Kidney (tissue), 22 donors: Measurements from ENCODE around the gene TTR. TPM values are rescaled to one million over a fixed set of nuclear protein-coding genes. Genes with fewer than 3 reads are reported as not detected.

ENCODE experiments used
- DNase-seq, 5 donors: peaks; one replicate each; pipeline ENCODE4 v3.0.0-alpha.2; 2013 to 2020
- FAIRE-seq: peaks from 2 replicates; lab custom pipeline; 2012; peaks lifted over from hg19 to GRCh38; lab: Jason Lieb, UNC
- H3K27ac ChIP-seq, 2 donors: one replicate each; pipeline ENCODE4 v1.7.0; 2013; ENCODE audit warnings: low read depth in 2 of 2, low read length in 2 of 2, inconsistent platforms in 1 of 2
- H3K27me3 ChIP-seq: one replicate; pipeline ENCODE4 v1.7.1; 2013; ENCODE audit warnings: low read length, inconsistent platforms; ENCODE audit not compliant: control insufficient read depth, insufficient read depth
- H3K36me3 ChIP-seq, 3 donors: one replicate each; pipeline versions ENCODE4 v1.7.0 to v1.7.1; 2013; ENCODE audit warnings: low read length in 3 of 3, control low read depth in 1 of 3, inconsistent platforms in 1 of 3; ENCODE audit not compliant: insufficient read depth in 3 of 3, control insufficient read depth in 2 of 3
- H3K4me1 ChIP-seq, 3 donors: one replicate each; pipeline versions ENCODE4 v1.7.0 to v1.7.1; 2013; ENCODE audit warnings: low read length in 3 of 3, inconsistent platforms in 1 of 3, low read depth in 1 of 3; ENCODE audit not compliant: control insufficient read depth in 2 of 3, insufficient read depth in 2 of 3
- H3K4me3 ChIP-seq, 3 donors: one replicate each; pipeline versions ENCODE4 v1.7.0 to v1.8.1; 2013; ENCODE audit warnings: low read length in 3 of 3, control low read depth in 1 of 3, inconsistent platforms in 1 of 3
- H3K9ac ChIP-seq, 3 donors: one replicate each; pipeline versions ENCODE4 v1.7.0 to v1.7.1; 2013; ENCODE audit warnings: low read length in 3 of 3, control low read depth in 1 of 3, inconsistent platforms in 1 of 3
- H3K9me3 ChIP-seq, 3 donors: one replicate each; pipeline versions ENCODE4 v1.7.0 to v1.7.1; 2013; ENCODE audit warnings: low read length in 3 of 3, control low read depth in 1 of 3, inconsistent platforms in 1 of 3; ENCODE audit not compliant: control insufficient read depth in 2 of 3, insufficient read depth in 1 of 3
- intact Hi-C: fragments of 100-400 bp; cut with DNase I; formaldehyde crosslinking; loops from one replicate; pipeline ENCODE4 v1.11.1; 2022
- long read RNA-seq, 10 donors: library from polyadenylated mRNA in 1 of 10; unstranded in 1 of 10; transcript quantifications; one replicate each; pipeline ENCODE4 v2.0.0 and lab custom pipeline, GENCODE V29; 2021 to 2026
- polyA plus RNA-seq: library from polyadenylated mRNA; stranded (reverse); fragments of 350-450 nt; fragmentation: Illumina TruSeq; extraction: RNeasy Lipid Tissue Mini Kit (QIAGEN cat#74804); gene quantifications from one replicate; pipeline ENCODE4 v1.2.3, GENCODE V29; 2014; ENCODE audit warnings: low read depth, low replicate concordance; ENCODE audit not compliant: insufficient read depth
- total RNA-seq: library from RNA; stranded (reverse); fragmentation: NEBNext Ultra II Directional; extraction: Animal tissue kit (Norgen Biotek cat#: 25700); gene quantifications from one replicate; pipeline ENCODE4 v1.2.1, GENCODE V29; 2021
- TF ChIP-seq, protein P1 (sequence below): IDR thresholded peaks from 3 replicates; pipeline ENCODE4 v1.5.1; 2012; ENCODE audit warnings: mild to moderate bottlenecking, moderate library complexity, borderline replicate concordance; ENCODE audit not compliant: insufficient read depth; ENCODE audit errors: extremely low read depth
- donor health status: control.
- donor health status: control.
- donor health status: control.
- donor health status: control.
- donor health status: control.
- donor health status: DM: yes; HTN: yes; CAD: no.
- donor health status: Normal renal cell carcinoma (clear cell type).

TTR gene
- total RNA-seq (not detected), polyA plus RNA-seq (4.4 TPM)
- long read RNA-seq, donor 1, partial matches to known transcripts = 0 of 2 reads
- long read RNA-seq, donor 1, other reads (novel, unspliced or antisense) = 0 of 2 reads
- long read RNA-seq, donor 2, transcript TTR-201 (4 exons, 957 nt) = major isoform, 5 of 5 reads
- long read RNA-seq, donor 2, partial matches to known transcripts = 0 of 5 reads
- long read RNA-seq, donor 2, other reads (novel, unspliced or antisense) = 0 of 5 reads
- long read RNA-seq, donor 3, transcript TTR-201 (4 exons, 957 nt) = major isoform, 7 of 8 reads
- long read RNA-seq, donor 3, partial matches to known transcripts = 0 of 8 reads
- long read RNA-seq, donor 3, other reads (novel, unspliced or antisense) = 0 of 8 reads
- long read RNA-seq, donor 4, transcript TTR-201 (4 exons, 957 nt) = major isoform, 5 of 6 reads
- long read RNA-seq, donor 4, partial matches to known transcripts = 0 of 6 reads
- long read RNA-seq, donor 4, other reads (novel, unspliced or antisense) = 0 of 6 reads
- long read RNA-seq, donor 5, transcript TTR-201 (4 exons, 957 nt) = major isoform, 7 of 8 reads
- long read RNA-seq, donor 5, partial matches to known transcripts = 0 of 8 reads
- long read RNA-seq, donor 5, other reads (novel, unspliced or antisense) = 0 of 8 reads
- long read RNA-seq, donor 6 = 0 reads
- long read RNA-seq, donor 7 = 0 reads
- long read RNA-seq, donor 8 = 0 reads
- long read RNA-seq, donor 9, partial matches to known transcripts = 0 of 1 reads
- long read RNA-seq, donor 9, other reads (novel, unspliced or antisense) = 0 of 1 reads
- long read RNA-seq, donor 10, partial matches to known transcripts = 7 of 11 reads
- long read RNA-seq, donor 10, other reads (novel, unspliced or antisense) = 0 of 11 reads

DNA sequence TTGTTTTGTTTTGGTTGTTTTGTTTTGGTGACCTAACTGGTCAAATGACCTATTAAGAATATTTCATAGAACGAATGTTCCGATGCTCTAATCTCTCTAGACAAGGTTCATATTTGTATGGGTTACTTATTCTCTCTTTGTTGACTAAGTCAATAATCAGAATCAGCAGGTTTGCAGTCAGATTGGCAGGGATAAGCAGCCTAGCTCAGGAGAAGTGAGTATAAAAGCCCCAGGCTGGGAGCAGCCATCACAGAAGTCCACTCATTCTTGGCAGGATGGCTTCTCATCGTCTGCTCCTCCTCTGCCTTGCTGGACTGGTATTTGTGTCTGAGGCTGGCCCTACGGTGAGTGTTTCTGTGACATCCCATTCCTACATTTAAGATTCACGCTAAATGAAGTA is at the start of gene TTR:
Gene TTR (plus strand): TSS at position 250 of the 400 bp plus-strand sequence. CDS start 26 bp downstream, at position 276.
- no peak for DNase-seq
- Histone ChIP-seq H3K9me3 (no peaks in the 10 kb centered on the region), H3K4me1 (no peaks in the 10 kb centered on the region), H3K36me3 (no peaks in the 10 kb centered on the region), H3K27ac (no peak within 1 kb of the TSS), H3K4me3 (no peak within 1 kb of the TSS), H3K27me3 (no peaks in the 10 kb centered on the region), H3K9ac (no peak within 1 kb of the TSS)
- intact Hi-C loops = no loop called here
- TF ChIP-seq, protein P1, sequence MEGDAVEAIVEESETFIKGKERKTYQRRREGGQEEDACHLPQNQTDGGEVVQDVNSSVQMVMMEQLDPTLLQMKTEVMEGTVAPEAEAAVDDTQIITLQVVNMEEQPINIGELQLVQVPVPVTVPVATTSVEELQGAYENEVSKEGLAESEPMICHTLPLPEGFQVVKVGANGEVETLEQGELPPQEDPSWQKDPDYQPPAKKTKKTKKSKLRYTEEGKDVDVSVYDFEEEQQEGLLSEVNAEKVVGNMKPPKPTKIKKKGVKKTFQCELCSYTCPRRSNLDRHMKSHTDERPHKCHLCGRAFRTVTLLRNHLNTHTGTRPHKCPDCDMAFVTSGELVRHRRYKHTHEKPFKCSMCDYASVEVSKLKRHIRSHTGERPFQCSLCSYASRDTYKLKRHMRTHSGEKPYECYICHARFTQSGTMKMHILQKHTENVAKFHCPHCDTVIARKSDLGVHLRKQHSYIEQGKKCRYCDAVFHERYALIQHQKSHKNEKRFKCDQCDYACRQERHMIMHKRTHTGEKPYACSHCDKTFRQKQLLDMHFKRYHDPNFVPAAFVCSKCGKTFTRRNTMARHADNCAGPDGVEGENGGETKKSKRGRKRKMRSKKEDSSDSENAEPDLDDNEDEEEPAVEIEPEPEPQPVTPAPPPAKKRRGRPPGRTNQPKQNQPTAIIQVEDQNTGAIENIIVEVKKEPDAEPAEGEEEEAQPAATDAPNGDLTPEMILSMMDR = no peak
- no peak for FAIRE-seq

DNA sequence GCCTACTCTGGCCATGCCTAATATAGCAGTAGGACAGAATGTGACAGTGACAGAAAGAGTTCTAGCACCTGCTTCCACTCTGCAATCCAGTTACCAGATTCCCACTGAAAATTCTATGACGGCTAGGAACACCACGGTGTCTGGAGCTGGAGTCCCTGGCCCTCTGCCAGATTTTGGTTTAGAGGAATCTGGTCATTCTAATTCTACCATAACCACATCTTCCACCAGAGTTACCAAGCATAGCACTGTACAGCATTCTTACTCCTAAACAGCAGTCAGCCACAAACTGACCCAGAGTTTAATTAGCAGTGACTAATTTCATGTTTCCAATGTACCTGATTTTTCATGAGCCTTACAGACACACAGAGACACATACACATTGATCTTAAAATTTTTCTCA is 45.2 kb upstream of the TTR start:
- H3K9me3 ChIP-seq = no peaks in the 10 kb centered on the region
- peaks cover 0 to 21% (median 2%) of the 10 kb centered on the region in 3 donors for H3K36me3 ChIP-seq
- no peaks in the 10 kb centered on the region for H3K27me3 ChIP-seq
- intact Hi-C loops = no loop called here
- H3K4me3 ChIP-seq = no peak overlapping the region
- no peak for DNase-seq
- H3K27ac ChIP-seq = no peak overlapping the region
- FAIRE-seq = no peak
- TF ChIP-seq, protein P1 = no peak
- H3K9ac ChIP-seq = no peak overlapping the region
- H3K4me1 ChIP-seq = no peaks in the 10 kb centered on the region

DNA sequence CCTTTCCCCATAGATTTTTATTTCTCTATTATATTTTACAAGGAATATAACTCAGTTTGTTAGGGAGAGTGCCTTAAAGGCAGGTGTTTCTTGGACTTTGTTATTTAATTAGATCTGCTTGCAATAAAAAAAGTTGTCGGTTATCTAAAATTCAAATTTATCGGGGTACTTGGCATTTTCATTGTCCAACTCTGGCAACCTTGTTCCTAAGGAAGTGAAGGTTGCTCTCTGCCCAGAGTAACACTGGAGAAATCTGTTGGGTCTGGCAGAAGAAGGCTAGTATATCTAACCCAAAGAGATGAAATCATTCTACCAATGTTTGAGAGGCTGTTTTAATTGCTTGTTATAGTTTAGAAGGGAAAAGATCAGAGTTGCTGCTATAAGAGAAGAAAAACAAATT is 42.8 kb upstream of the TTR start:
- no peak overlapping the region for H3K9ac ChIP-seq
- no peaks in the 10 kb centered on the region for H3K4me1 ChIP-seq
- H3K9me3 ChIP-seq = no peaks in the 10 kb centered on the region
- H3K4me3 ChIP-seq = no peak overlapping the region
- no peak overlapping the region for H3K27ac ChIP-seq
- peaks cover 0 to 6% (median 0%) of the 10 kb centered on the region in 3 donors for H3K36me3 ChIP-seq
- FAIRE-seq = no peak
- TF ChIP-seq, protein P1 = no peak
- intact Hi-C loops = no loop called here
- no peaks in the 10 kb centered on the region for H3K27me3 ChIP-seq
- DNase-seq = no peak
